ENCODE results near the gene TRIM71. TPM values are rescaled to one million over a fixed set of nuclear protein-coding genes. Genes with fewer than 3 reads are reported as not detected.

Gene TRIM71
- total RNA-seq, 1 donor from 2014 or later = 17.2 TPM

- Histone ChIP-seq H4K20me1 (ENCODE audit: insufficient read depth, low read length) (no peaks in the 10 kb centered on the region), H3K4me1 (ENCODE audit: insufficient read depth, low read length) (no peaks in the 10 kb centered on the region), H3K27me3 (ENCODE audit: insufficient read depth, low read length) (peaks cover 4% of the 10 kb centered on the region), H3K27ac (ENCODE audit: low read depth, low read length) (no peak overlapping the region), H3K79me2 (ENCODE audit: insufficient read depth, low read length) (no peaks in the 10 kb centered on the region), H3K9ac (ENCODE audit: low read length) (no peak overlapping the region), H3K36me3 (ENCODE audit: insufficient read depth, low read length) (no peaks in the 10 kb centered on the region), H3K4me3 (ENCODE audit: insufficient read depth, low read depth, low read length) (no peak overlapping the region), H3K4me2 (ENCODE audit: low read length) (no peak overlapping the region), H3K9me3 (ENCODE audit: insufficient read depth, low read depth, low read length) (no peaks in the 10 kb centered on the region), H2AFZ (ENCODE audit: low read depth, low read length) (no peak overlapping the region)
- no peak overlapping the region for H3K4me3 Mint-ChIP-seq (ENCODE audit: unreplicated experiment)
- DNase-seq (ENCODE audit: low read depth) (no peak), FAIRE-seq (no peak)
- no peaks in the 10 kb centered on the region for H3K9me3 Mint-ChIP-seq (ENCODE audit: unreplicated experiment)
- TF ChIP-seq EZH2 (IDR thresholded peaks at IDR 0.05; ENCODE audit: insufficient read depth, low read length) (no peak), CTCF (IDR thresholded peaks at IDR 0.05; ENCODE audit: insufficient read depth, low read depth, low read length) (no peak)
- H3K27ac Mint-ChIP-seq (ENCODE audit: unreplicated experiment) = no peak overlapping the region
- peaks cover 20% of the 10 kb centered on the region for H3K4me1 Mint-ChIP-seq (ENCODE audit: low read depth, unreplicated experiment)
- peaks cover 10% of the 10 kb centered on the region for H3K36me3 Mint-ChIP-seq (ENCODE audit: low read depth, unreplicated experiment)
- H3K27me3 Mint-ChIP-seq (ENCODE audit: low read depth, unreplicated experiment) = no peaks in the 10 kb centered on the region
These were observed 66.0 kb downstream of the TRIM71 start for GRCh38 chr3:32883817-32884216.

- Mint-ChIP-seq H3K9me3 (ENCODE audit: unreplicated experiment) (no peaks in the 10 kb centered on the region), H3K4me3 (ENCODE audit: unreplicated experiment) (no peak overlapping the region), H3K27me3 (ENCODE audit: low read depth, unreplicated experiment) (no peaks in the 10 kb centered on the region), H3K36me3 (ENCODE audit: low read depth, unreplicated experiment) (peaks cover 14% of the 10 kb centered on the region), H3K27ac (ENCODE audit: unreplicated experiment) (no peak overlapping the region), H3K4me1 (ENCODE audit: low read depth, unreplicated experiment) (peaks cover 20% of the 10 kb centered on the region)
- no peak overlapping the region for H3K27ac ChIP-seq (ENCODE audit: low read depth, low read length)
- no peak overlapping the region for H2AFZ ChIP-seq (ENCODE audit: low read depth, low read length)
- H3K9me3 ChIP-seq (ENCODE audit: insufficient read depth, low read depth, low read length) = no peaks in the 10 kb centered on the region
- DNase-seq (ENCODE audit: low read depth) (no peak), FAIRE-seq (no peak)
- no peaks in the 10 kb centered on the region for H4K20me1 ChIP-seq (ENCODE audit: insufficient read depth, low read length)
- TF ChIP-seq EZH2 (IDR thresholded peaks at IDR 0.05; ENCODE audit: insufficient read depth, low read length) (no peak), CTCF (IDR thresholded peaks at IDR 0.05; ENCODE audit: insufficient read depth, low read depth, low read length) (no peak)
- H3K79me2 ChIP-seq (ENCODE audit: insufficient read depth, low read length) = no peaks in the 10 kb centered on the region
- H3K4me2 ChIP-seq (ENCODE audit: low read length) = no peak overlapping the region
- no peaks in the 10 kb centered on the region for H3K36me3 ChIP-seq (ENCODE audit: insufficient read depth, low read length)
- H3K27me3 ChIP-seq (ENCODE audit: insufficient read depth, low read length) = peaks cover 4% of the 10 kb centered on the region
- no peak overlapping the region for H3K9ac ChIP-seq (ENCODE audit: low read length)
- no peak overlapping the region for H3K4me3 ChIP-seq (ENCODE audit: insufficient read depth, low read depth, low read length)
- no peaks in the 10 kb centered on the region for H3K4me1 ChIP-seq (ENCODE audit: insufficient read depth, low read length)
These were observed 66.8 kb downstream of the TRIM71 start for GRCh38 chr3:32884591-32884990.

GRCh38 chr3:32885283-32885901, 67.6 kb downstream of the TRIM71 start:
- H2AFZ ChIP-seq (ENCODE audit: low read depth, low read length) = no peak overlapping the region
- H3K36me3 ChIP-seq (ENCODE audit: insufficient read depth, low read length) = no peaks in the 10 kb centered on the region
- H3K79me2 ChIP-seq (ENCODE audit: insufficient read depth, low read length) = no peaks in the 10 kb centered on the region
- Mint-ChIP-seq H3K4me3 (ENCODE audit: unreplicated experiment) (no peak overlapping the region), H3K9me3 (ENCODE audit: unreplicated experiment) (no peaks in the 10 kb centered on the region), H3K27me3 (ENCODE audit: low read depth, unreplicated experiment) (no peaks in the 10 kb centered on the region), H3K27ac (ENCODE audit: unreplicated experiment) (no peak overlapping the region), H3K4me1 (ENCODE audit: low read depth, unreplicated experiment) (peaks cover 20% of the 10 kb centered on the region), H3K36me3 (ENCODE audit: low read depth, unreplicated experiment) (peaks cover 22% of the 10 kb centered on the region)
- no peak overlapping the region for H3K9ac ChIP-seq (ENCODE audit: low read length)
- FAIRE-seq = no peak
- H3K27ac ChIP-seq (ENCODE audit: low read depth, low read length) = no peak overlapping the region
- H3K4me2 ChIP-seq (ENCODE audit: low read length) = no peak overlapping the region
- DNase-seq (ENCODE audit: low read depth) = no peak
- no peak overlapping the region for H3K4me3 ChIP-seq (ENCODE audit: insufficient read depth, low read depth, low read length)
- no peaks in the 10 kb centered on the region for H3K4me1 ChIP-seq (ENCODE audit: insufficient read depth, low read length)
- no peaks in the 10 kb centered on the region for H3K9me3 ChIP-seq (ENCODE audit: insufficient read depth, low read depth, low read length)
- peaks cover 3% of the 10 kb centered on the region for H3K27me3 ChIP-seq (ENCODE audit: insufficient read depth, low read length)
- no peaks in the 10 kb centered on the region for H4K20me1 ChIP-seq (ENCODE audit: insufficient read depth, low read length)
- TF ChIP-seq EZH2 (IDR thresholded peaks at IDR 0.05; ENCODE audit: insufficient read depth, low read length) (no peak), CTCF (IDR thresholded peaks at IDR 0.05; ENCODE audit: insufficient read depth, low read depth, low read length) (no peak)

Data from astrocyte (in vitro differentiated cells and primary cell).